Subcutaneous abdominal adipose tissue (tissue), 5 donors: Measurements from ENCODE around the gene RBM19.

Experiments used
- H3K27ac ChIP-seq: one replicate; pipeline ENCODE4 v1.7.0; 2013; ENCODE audit warnings: low read depth, mild to moderate bottlenecking, inconsistent platforms, low read length, moderate library complexity
- H3K27me3 ChIP-seq, 5 donors: one replicate each; pipeline ENCODE4 v1.7.0; 2013; ENCODE audit warnings: low read length in 5 of 5, inconsistent platforms in 1 of 5; ENCODE audit not compliant: control insufficient read depth in 5 of 5, insufficient read depth in 4 of 5
- H3K36me3 ChIP-seq, 5 donors: one replicate each; pipeline ENCODE4 v1.7.0; 2013; ENCODE audit warnings: low read length in 5 of 5; ENCODE audit not compliant: control insufficient read depth in 5 of 5, insufficient read depth in 5 of 5
- H3K4me1 ChIP-seq, 5 donors: one replicate each; pipeline ENCODE4 v1.7.0; 2013; ENCODE audit warnings: low read length in 5 of 5, mild to moderate bottlenecking in 3 of 5, moderate library complexity in 1 of 5; ENCODE audit not compliant: control insufficient read depth in 5 of 5, insufficient read depth in 5 of 5
- H3K4me3 ChIP-seq, 5 donors: one replicate each; pipeline ENCODE4 v1.7.0; 2013; ENCODE audit warnings: low read length in 5 of 5, low read depth in 1 of 5
- H3K9ac ChIP-seq, 5 donors: one replicate each; pipeline ENCODE4 v1.7.0; 2013; ENCODE audit warnings: low read length in 5 of 5, mild to moderate bottlenecking in 4 of 5, moderate library complexity in 3 of 5
- H3K9me3 ChIP-seq, 5 donors: one replicate each; pipeline ENCODE4 v1.7.0; 2013; ENCODE audit warnings: low read length in 5 of 5; ENCODE audit not compliant: control insufficient read depth in 5 of 5
- donor health status: healthy.
- donor health status: healthy.
- donor health status: healthy.
- donor health status: healthy.
- donor health status: healthy.

RBM19 gene

GRCh38 chr12:113804961-113805600, 161.0 kb downstream of the RBM19 start:
- Histone ChIP-seq H3K4me3 (no peak overlapping the region), H3K9me3 (peaks cover 0 to 19% (median 16%) of the 10 kb centered on the region in 5 donors), H3K36me3 (no peaks in the 10 kb centered on the region), H3K4me1 (no peaks in the 10 kb centered on the region), H3K9ac (no peak overlapping the region), H3K27me3 (no peaks in the 10 kb centered on the region), H3K27ac (no peak overlapping the region)

DNA sequence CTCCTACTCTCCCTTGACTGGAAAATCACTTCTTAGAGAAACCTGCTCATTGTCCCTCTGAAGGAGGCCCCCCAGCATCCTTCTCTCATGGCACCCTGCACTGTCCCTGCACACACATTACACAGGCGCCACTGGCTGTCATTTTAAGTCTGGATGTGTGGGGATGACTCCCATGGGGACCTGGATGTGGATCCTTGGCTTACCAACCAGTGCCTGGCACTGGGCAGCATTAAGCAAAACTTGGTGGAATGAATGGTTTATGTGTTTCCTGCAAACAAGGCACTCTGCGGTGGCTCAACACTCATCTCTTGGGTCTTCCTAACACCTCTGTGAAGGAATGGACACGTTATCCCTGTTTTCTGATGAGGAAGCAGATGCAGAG, 162.4 kb downstream of the RBM19 start:
- no peak overlapping the region for H3K27ac ChIP-seq
- H3K9me3 ChIP-seq: peaks cover 0 to 19% (median 16%) of the 10 kb centered on the region in 5 donors
- H3K9ac ChIP-seq: no peak overlapping the region
- H3K27me3 ChIP-seq: no peaks in the 10 kb centered on the region
- no peaks in the 10 kb centered on the region for H3K4me1 ChIP-seq
- H3K36me3 ChIP-seq: no peaks in the 10 kb centered on the region
- no peak overlapping the region for H3K4me3 ChIP-seq

- Histone ChIP-seq H3K4me3 (no peak overlapping the region), H3K36me3 (no peaks in the 10 kb centered on the region), H3K27ac (no peak overlapping the region), H3K4me1 (no peaks in the 10 kb centered on the region), H3K27me3 (no peaks in the 10 kb centered on the region), H3K9ac (no peak overlapping the region), H3K9me3 (peaks cover 0 to 19% (median 16%) of the 10 kb centered on the region in 5 donors)
Measured at GRCh38 chr12:113802966-113803758, 163.0 kb downstream of the RBM19 start.

DNA sequence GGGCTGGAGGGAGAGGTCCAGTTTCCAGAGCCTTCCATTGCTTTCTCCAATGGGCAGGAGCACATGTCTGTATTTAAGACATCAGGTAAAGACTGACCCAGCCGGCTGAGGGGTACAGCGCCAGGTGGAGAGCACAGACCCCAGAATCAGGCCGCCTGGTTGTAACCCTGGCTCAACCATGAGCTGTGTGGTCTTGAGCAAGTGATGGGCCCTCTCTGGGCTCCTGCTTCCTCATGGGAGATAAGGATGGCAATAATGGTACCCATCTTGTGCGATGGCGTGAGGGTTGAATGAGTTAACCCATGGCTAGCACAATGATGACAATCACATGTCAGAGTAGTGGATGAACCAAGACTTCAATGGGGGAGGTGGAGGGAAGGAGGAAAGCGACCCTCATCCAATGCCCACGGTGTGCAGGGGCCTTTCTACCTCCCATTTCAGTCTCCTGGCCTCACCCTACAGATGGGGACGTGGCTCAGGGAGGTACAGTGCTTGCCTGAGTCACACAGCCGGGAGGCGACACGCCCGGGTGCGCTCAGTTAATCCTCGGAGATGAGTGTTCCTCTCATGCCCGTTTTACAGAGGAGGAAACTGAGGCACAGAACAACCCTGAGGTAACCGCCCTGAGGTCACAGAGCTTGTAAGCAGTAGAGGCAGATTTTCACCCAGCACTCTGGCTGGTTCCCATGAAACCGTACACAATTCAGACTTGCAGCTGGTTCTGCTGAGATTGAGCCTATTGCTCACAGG, 163.9 kb downstream of the RBM19 start:
- H3K9ac ChIP-seq: no peak overlapping the region
- H3K4me1 ChIP-seq: no peaks in the 10 kb centered on the region
- H3K36me3 ChIP-seq: no peaks in the 10 kb centered on the region
- no peak overlapping the region for H3K4me3 ChIP-seq
- peaks cover 0 to 2% (median 0%) of the 10 kb centered on the region in 5 donors for H3K27me3 ChIP-seq
- H3K9me3 ChIP-seq: peaks cover 0 to 16% (median 13%) of the 10 kb centered on the region in 5 donors
- H3K27ac ChIP-seq: no peak overlapping the region

DNA sequence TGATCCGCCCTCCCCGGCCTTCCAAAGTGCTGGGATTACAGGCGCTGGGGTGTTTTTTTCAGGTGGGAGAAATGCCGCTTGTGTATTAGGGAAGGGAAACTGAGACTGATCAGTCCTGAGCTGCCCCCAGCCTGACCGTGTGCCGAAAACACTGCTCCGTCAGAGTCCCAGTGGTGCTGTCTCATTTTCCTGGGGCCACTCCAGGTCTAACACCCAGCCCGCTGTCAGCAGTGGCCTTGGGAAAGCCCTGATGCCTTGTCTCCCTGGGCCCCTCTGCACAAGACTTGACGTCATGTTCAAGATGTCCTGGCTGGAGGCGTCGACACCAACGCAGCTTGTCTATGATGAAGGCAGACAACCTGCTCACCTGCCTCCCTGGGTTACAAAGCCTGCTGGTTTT, 165.9 kb downstream of the RBM19 start:
- H3K4me1 ChIP-seq: no peaks in the 10 kb centered on the region
- no peak overlapping the region for H3K4me3 ChIP-seq
- peaks cover 0 to 2% (median 0%) of the 10 kb centered on the region in 5 donors for H3K27me3 ChIP-seq
- H3K9me3 ChIP-seq: no peaks in the 10 kb centered on the region
- no peak overlapping the region for H3K9ac ChIP-seq
- H3K36me3 ChIP-seq: no peaks in the 10 kb centered on the region
- H3K27ac ChIP-seq: no peak overlapping the region

DNA sequence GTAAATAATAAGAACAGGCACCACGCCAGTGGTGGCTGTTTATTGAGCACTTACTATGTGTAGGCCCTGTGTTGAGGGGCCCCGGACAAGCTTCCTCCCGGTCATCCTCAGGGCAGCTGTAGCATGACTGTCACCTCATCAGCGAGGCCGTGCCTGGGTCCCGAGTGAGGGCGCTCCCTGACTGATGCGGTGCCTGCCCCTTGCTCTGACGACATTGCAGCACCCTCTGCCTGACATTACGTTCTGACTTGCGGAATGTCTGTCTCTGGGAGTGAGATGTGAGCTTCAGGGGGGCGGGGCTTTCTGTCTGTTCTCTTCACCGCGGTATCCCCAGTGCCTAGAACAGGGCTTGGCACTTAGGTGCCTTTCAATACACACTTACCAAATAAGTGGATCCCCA, 167.6 kb downstream of the RBM19 start:
- Histone ChIP-seq H3K27ac (no peak overlapping the region), H3K4me3 (no peak overlapping the region), H3K36me3 (no peaks in the 10 kb centered on the region), H3K27me3 (peaks cover 0 to 3% (median 0%) of the 10 kb centered on the region in 5 donors), H3K9me3 (no peaks in the 10 kb centered on the region), H3K9ac (no peak overlapping the region), H3K4me1 (no peaks in the 10 kb centered on the region)

- no peak overlapping the region for H3K9ac ChIP-seq
- H3K36me3 ChIP-seq: no peaks in the 10 kb centered on the region
- no peaks in the 10 kb centered on the region for H3K4me1 ChIP-seq
- H3K9me3 ChIP-seq: no peaks in the 10 kb centered on the region
- H3K27ac ChIP-seq: no peak overlapping the region
- no peak overlapping the region for H3K4me3 ChIP-seq
- H3K27me3 ChIP-seq: peaks cover 0 to 3% (median 2%) of the 10 kb centered on the region in 5 donors
Measured at GRCh38 chr12:113797535-113797868, 168.6 kb downstream of the RBM19 start.

GRCh38 chr12:113796852-113797534, 169.1 kb downstream of the RBM19 start:
- H3K27me3 ChIP-seq: peaks cover 0 to 5% (median 2%) of the 10 kb centered on the region in 5 donors
- no peak overlapping the region for H3K4me3 ChIP-seq
- no peaks in the 10 kb centered on the region for H3K4me1 ChIP-seq
- H3K9me3 ChIP-seq: no peaks in the 10 kb centered on the region
- no peak overlapping the region for H3K9ac ChIP-seq
- H3K27ac ChIP-seq: no peak overlapping the region
- no peaks in the 10 kb centered on the region for H3K36me3 ChIP-seq

DNA sequence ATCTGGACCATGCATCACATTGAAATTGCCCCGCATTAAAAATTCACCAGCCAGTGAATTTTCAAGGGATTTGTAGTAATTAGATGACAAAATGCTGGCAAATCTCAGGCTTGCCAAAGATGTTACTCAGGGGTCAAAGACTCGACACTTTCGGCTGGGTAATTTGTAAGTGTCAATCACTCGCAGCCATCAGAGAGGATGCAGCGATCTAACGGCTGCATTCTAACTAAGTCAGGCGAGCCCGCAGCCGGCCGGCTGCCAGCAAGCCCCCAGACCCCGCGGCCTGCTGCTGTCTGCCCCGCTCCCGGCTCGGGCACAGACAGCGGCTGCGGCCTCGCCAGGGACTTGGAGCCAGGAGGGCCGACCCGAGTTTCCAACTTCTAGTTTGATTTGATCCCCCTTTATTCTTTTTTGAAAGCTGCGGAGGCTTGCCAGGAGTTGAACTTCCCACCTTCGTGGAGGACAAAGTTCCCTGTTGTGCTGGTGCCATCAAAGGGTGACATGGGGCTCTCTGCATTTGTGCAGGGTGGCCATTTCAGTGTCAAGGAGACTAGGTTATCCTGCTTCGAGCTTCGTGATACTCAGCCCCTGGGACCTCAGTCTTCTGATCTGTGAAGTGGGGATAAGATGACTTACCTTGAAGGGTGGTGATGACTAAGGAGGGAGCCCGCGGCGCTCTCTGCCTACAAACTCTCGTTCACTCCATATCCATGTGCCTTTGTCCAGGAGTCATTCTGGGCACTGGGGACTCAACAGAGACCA, 169.9 kb downstream of the RBM19 start:
- Histone ChIP-seq H3K9me3 (peaks cover 0 to 2% (median 0%) of the 10 kb centered on the region in 5 donors), H3K27ac (no peak overlapping the region), H3K36me3 (no peaks in the 10 kb centered on the region), H3K9ac (no peak overlapping the region), H3K27me3 (peaks cover 0 to 5% (median 2%) of the 10 kb centered on the region in 5 donors), H3K4me3 (no peak overlapping the region), H3K4me1 (no peaks in the 10 kb centered on the region)
